ENCODE measurements around the gene ATG7.
"Not testable (repeated sequence)": the region's sequence is repeated elsewhere in the genome, so short reads cannot be mapped to it uniquely, and the experiment has no call there.

Gene ATG7

GRCh38 chr3:11514191-11514821 lies 242.1 kb downstream of the ATG7 start:
- DNase-seq: no peak

GRCh38 chr3:11517601-11518000 lies 245.4 kb downstream of the ATG7 start:
- DNase-seq: no peak

GRCh38 chr3:11521167-11521566 lies 249.0 kb downstream of the ATG7 start:
- no peak for DNase-seq

GRCh38 chr3:11522398-11522715 lies 250.2 kb downstream of the ATG7 start:
- no peak for DNase-seq

- DNase-seq: no peak
Measured at GRCh38 chr3:11522953-11523571, 250.9 kb downstream of the ATG7 start.

GRCh38 chr3:11523572-11524101 lies 251.4 kb downstream of the ATG7 start:
- no peak for DNase-seq

- not testable (repeated sequence) for DNase-seq
Measured at GRCh38 chr3:11526121-11526520, 253.9 kb downstream of the ATG7 start.

- DNase-seq: no peak
Measured at GRCh38 chr3:11529281-11529680, 257.1 kb downstream of the ATG7 start.

- DNase-seq: peak; percentile 63
Measured at GRCh38 chr3:11530153-11530721, 258.0 kb downstream of the ATG7 start.

GRCh38 chr3:11532931-11533391 lies 260.8 kb downstream of the ATG7 start:
- no peak for DNase-seq

- DNase-seq: no peak
Measured at GRCh38 chr3:11534011-11534792, 262.0 kb downstream of the ATG7 start.

- DNase-seq: no peak
Measured at GRCh38 chr3:11534793-11535101, 262.6 kb downstream of the ATG7 start.

- no peak for DNase-seq
Measured at GRCh38 chr3:11535243-11535960, 263.2 kb downstream of the ATG7 start.

- no peak for DNase-seq
Measured at GRCh38 chr3:11536132-11536935, 264.1 kb downstream of the ATG7 start.

GRCh38 chr3:11536936-11537612 lies 264.9 kb downstream of the ATG7 start:
- no peak for DNase-seq

- no peak for DNase-seq
Measured at GRCh38 chr3:11538581-11538980, 266.4 kb downstream of the ATG7 start.

GRCh38 chr3:11539218-11539617 lies 267.0 kb downstream of the ATG7 start:
- DNase-seq: no peak

GRCh38 chr3:11539677-11540076 lies 267.5 kb downstream of the ATG7 start:
- DNase-seq: peak; percentile 69

GRCh38 chr3:11541321-11542303 lies 269.4 kb downstream of the ATG7 start:
- DNase-seq: no peak

- no peak for DNase-seq
Measured at GRCh38 chr3:11542551-11542950, 270.4 kb downstream of the ATG7 start.

Measured in COR-L47 (cell line).